Sigmoid colon (tissue), 4 donors: Measurements from ENCODE around the gene OR2T33.

ENCODE experiments used
- CTCF ChIP-seq, 4 experiments: fragments of 450-650 bp in 3 of 4; fragments of 200-600 bp in 1 of 4; IDR thresholded peaks; one replicate each; pipeline ENCODE4 v1.5.1; 2016 to 2019; ENCODE audit warnings: antibody characterized with exemption in 4 of 4, mild to moderate bottlenecking in 3 of 4, moderate library complexity in 2 of 4
- EP300 ChIP-seq, 4 donors: sonication (generic); formaldehyde crosslinking; IDR thresholded peaks; one replicate each; pipeline ENCODE4 v1.6.1; 2017; ENCODE audit warnings: antibody characterized with exemption in 4 of 4
- POLR2A ChIP-seq, 2 donors: fragments of 450-650 bp; IDR thresholded peaks; one replicate each; pipeline ENCODE4 v1.6.1; 2016; ENCODE audit warnings: antibody characterized with exemption in 2 of 2, mild to moderate bottlenecking in 2 of 2, moderate library complexity in 2 of 2
- POLR2AphosphoS5 ChIP-seq, 4 donors: sonication (generic); formaldehyde crosslinking; IDR thresholded peaks; one replicate each; pipeline ENCODE4 v1.6.1; 2017; ENCODE audit warnings: antibody characterized with exemption in 4 of 4

GRCh38 chr1:248231117-248231516 is 46.7 kb downstream of the OR2T33 start, which contains the start of gene OR2M4:
- TF ChIP-seq CTCF (IDR thresholded peaks at IDR 0.05) (no peak), EP300 (IDR thresholded peaks at IDR 0.05) (no peak), POLR2AphosphoS5 (IDR thresholded peaks at IDR 0.05) (no peak), POLR2A (IDR thresholded peaks at IDR 0.05) (no peak)
